ENCODE measurements around the gene TMEM101.
"Not testable (repeated sequence)": the region's sequence is repeated elsewhere in the genome, so short reads cannot be mapped to it uniquely, and the experiment has no call there.

Gene TMEM101

DNA sequence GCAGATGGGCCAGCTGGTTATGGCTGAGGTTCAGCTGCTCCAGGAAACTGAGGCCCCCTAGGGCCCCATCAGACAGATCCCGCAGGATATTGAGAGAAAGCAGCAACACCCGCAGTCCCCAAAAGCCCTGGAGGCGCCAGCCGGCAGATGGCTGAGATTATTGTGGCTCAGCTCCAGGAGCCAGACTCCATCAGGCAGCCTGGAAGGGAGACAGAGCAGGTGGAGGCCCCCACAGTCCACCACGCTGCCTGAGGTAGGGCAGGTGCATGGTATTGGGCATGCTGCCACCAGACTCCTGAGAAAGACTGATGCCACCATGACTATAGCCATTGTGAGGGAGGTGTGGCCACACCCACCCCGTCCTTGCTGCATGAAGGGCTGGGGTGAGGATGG, 9.5 kb upstream of the TMEM101 start:
- no peak for DNase-seq (ENCODE audit: low read depth in 2 of 2)

DNA sequence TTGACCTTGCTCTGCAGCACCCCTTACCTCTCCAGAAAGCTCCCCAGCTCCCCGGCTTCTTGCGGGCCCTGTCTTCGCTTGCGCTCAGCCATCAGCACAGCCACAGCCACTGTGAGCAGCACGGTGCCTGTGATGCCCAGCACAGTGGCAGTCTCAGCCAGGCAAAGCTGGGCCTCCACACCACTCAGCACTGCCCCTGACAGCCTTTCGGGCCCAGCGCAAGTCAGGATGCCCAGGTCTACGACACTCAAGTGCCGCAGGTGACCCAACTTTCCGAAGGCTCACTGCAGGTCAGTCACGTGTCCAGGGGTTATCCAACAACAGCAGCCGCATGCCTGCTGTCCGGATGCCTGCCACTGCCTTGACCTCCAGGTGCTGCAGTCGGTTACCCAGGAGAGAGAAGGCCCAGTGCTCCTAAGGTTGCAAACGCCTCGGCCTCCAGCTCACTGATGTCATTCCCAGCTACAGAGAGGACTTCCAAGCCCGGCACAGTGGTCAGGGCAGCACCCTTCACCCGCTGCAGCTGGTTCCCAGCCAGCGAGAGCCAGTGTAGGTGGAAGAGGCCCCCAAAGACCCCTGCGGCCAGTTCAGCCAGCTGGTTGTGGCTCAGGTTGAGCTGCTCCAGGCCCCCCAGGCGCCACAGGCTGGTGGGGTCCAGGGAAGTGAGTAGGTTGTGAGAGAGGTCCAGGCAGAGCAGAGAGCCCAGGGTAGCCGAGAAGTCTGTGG, 8.9 kb upstream of the TMEM101 start:
- no peak for DNase-seq (ENCODE audit: low read depth in 2 of 2)

GRCh38 chr17:44022246-44022645, 7.5 kb upstream of the TMEM101 start:
- DNase-seq (ENCODE audit: low read depth in 2 of 2) = no peak

GRCh38 chr17:44021227-44021626, 6.5 kb upstream of the TMEM101 start:
- DNase-seq (ENCODE audit: low read depth in 2 of 2) = not testable (repeated sequence)

- DNase-seq (ENCODE audit: low read depth in 2 of 2) = no peak
Measured at GRCh38 chr17:44014133-44014436, 678 bp downstream of the TMEM101 start.

DNA sequence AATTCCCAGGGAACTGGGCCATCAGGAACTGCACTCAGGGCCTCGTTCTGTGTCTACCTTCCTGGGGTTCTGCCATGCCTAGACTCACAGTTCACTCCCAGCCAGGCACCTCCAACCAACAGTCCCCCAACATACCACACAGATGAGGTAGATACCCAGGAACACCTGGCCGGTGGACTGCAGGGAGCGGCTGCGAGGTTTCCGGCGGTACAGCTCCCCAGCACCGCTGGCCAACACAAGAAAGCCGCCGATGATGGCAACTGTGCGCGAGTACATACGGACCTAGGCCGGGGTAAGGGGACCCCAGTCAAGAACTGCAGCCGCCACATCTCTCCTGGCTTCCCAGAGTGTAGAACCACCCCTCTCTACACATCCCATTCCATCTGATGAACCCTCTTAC, 1.9 kb downstream of the TMEM101 start:
- DNase-seq (ENCODE audit: low read depth in 2 of 2) = no peak

- no peak for DNase-seq (ENCODE audit: low read depth in 2 of 2)
Measured at GRCh38 chr17:44012391-44012790, 2.4 kb downstream of the TMEM101 start.

- DNase-seq (ENCODE audit: low read depth in 2 of 2) = no peak
Measured at GRCh38 chr17:44011876-44012275, 2.9 kb downstream of the TMEM101 start.

- DNase-seq (ENCODE audit: low read depth in 2 of 2) = no peak
Measured at GRCh38 chr17:44010966-44011647, 3.7 kb downstream of the TMEM101 start.

- no peak for DNase-seq (ENCODE audit: low read depth in 2 of 2)
Measured at GRCh38 chr17:44008205-44008909, 6.4 kb downstream of the TMEM101 start.

DNA sequence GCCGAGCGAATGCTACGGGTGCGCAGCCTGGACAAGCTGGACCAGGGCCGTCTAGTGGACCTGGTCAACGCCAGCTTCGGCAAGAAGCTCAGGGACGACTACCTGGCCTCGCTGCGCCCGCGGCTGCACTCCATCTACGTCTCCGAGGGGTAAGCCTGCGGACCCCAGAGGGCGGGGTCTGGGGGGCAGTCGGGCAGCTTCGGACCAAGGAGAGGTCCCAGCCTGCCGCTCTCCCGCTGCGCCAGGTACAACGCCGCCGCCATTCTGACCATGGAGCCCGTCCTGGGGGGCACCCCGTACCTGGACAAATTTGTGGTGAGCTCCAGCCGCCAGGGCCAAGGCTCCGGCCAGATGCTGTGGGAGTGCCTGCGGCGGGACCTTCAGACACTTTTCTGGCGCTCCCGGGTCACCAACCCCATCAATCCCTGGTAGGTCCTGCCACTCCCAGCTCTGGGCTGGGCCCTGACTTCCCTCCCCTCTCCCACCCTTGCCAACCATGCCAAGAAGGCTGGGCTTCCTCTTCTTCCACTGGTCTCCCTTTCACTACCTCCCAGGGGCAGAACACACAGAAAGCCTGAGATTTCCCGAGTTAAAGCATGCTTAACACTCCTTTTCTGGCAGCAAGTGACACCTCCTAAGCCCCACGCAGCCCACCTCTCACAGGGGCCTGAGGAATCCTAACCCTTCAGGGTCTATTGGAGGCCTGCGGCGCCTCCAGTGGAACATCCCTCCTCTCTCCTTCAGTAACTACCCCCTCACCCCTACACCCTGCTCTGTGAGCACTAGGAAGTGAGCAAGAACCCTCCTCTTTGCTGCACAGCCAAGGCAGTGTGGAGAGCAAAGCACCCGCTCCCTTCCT, 7.2 kb downstream of the TMEM101 start:
- DNase-seq (ENCODE audit: low read depth in 2 of 2) = no peak

- DNase-seq (ENCODE audit: low read depth in 2 of 2) = peak; percentile 91 to 100
Measured at GRCh38 chr17:44006598-44007345, 8.0 kb downstream of the TMEM101 start.

- no peak for DNase-seq (ENCODE audit: low read depth in 2 of 2)
Measured at GRCh38 chr17:44006272-44006597, 8.5 kb downstream of the TMEM101 start.

GRCh38 chr17:44005527-44006271, 9.1 kb downstream of the TMEM101 start:
- DNase-seq (ENCODE audit: low read depth in 2 of 2) = no peak

GRCh38 chr17:44004761-44005526, 9.8 kb downstream of the TMEM101 start:
- no peak for DNase-seq (ENCODE audit: low read depth in 2 of 2)

- no peak for DNase-seq (ENCODE audit: low read depth in 2 of 2)
Measured at GRCh38 chr17:44004077-44004760, 10.5 kb downstream of the TMEM101 start, which contains the start of gene NAGS. Gene NAGS (plus strand): TSS chr17:44004622. CDS start chr17:44004664, 42 bp downstream.

DNA sequence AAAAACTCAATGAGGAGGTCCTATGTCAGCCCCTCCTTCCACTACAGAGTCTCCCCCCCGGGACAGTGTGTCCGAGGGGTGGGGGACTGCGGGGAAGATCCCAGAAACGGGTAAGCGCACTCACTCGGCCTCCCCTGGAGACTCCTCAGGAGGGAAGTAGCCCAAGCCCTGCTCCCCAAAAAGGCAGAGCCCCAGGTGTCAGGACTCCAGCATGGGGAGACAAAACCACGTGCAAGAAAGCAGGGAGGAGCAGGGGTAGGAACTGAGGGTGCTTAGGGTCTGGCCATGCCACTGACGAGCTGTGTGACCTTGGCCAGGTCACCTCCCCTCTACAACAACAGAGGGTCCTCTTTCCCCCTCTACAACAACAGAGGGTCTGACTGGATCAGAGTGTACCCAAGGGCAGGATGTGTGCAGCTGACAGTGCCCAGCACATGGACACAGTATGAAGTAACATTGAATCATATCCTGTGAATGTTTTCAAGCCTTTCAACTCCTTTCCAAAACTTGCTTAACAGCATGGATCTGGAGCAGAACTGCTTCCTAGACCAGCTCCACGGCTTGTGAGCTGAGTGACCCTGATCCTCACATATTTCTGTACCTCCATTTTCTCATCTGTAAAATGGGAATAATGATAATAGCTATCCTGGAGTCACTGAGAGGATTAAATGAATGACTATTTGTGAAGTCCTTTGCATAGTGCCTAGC, 12.5 kb downstream of the TMEM101 start:
- DNase-seq (ENCODE audit: low read depth in 2 of 2) = no peak

DNA sequence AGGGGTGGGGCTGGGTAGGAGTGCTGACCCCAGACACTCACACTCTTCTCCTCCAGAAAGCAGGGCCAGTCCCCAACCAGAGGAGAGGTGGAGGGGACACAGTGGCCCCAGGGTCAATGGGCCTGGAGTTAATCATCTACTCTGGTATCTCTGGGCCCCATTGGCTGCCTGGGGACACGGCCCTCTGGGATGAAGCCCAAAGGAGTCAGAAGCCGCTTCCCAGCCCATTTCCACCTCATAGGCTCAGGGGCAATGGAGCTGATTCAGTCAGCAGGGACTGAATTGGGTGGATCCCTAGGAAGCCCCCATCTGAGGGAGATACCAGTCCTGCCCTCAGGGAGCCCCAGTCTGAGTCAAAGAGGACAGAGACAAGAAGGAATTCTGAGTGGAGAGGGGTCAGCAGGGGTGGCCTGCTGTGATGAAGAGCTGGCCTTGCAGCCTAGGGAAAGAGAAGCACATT, 13.3 kb downstream of the TMEM101 start:
- DNase-seq (ENCODE audit: low read depth in 2 of 2) = no peak
